WTC11 (cell line): ENCODE results near the gene STAC2.

Experiments used
- ATF3 ChIP-seq: sonication (generic); formaldehyde crosslinking; conservative IDR thresholded peaks from 2 replicates; pipeline ENCODE4 v1.8.1; 2022; ENCODE audit warnings: mild to moderate bottlenecking, missing genetic modification reagents
- CTCF ChIP-seq: fragments of 200-600 bp; IDR thresholded peaks from 2 replicates; pipeline ENCODE4 v1.8.0; 2022; ENCODE audit warnings: antibody characterized with exemption
- E2F4 ChIP-seq: sonication (generic); formaldehyde crosslinking; IDR thresholded peaks from 2 replicates; pipeline ENCODE4 v1.8.1; 2022; ENCODE audit warnings: low read depth, mild to moderate bottlenecking, moderate library complexity, missing genetic modification reagents, borderline replicate concordance
- FOXK1 ChIP-seq: sonication (generic); formaldehyde crosslinking; IDR thresholded peaks from 2 replicates; pipeline ENCODE4 v1.8.0; 2022; ENCODE audit warnings: mild to moderate bottlenecking, moderate library complexity, missing genetic modification reagents
- HMGA2 ChIP-seq: fragments of 250-450 bp; sonication (Bioruptor Pico); IDR thresholded peaks from 2 replicates; pipeline ENCODE4 v1.4.0; 2021; ENCODE audit warnings: mild to moderate bottlenecking, moderate library complexity
- IRF1 ChIP-seq: sonication (generic); formaldehyde crosslinking; IDR thresholded peaks from 2 replicates; pipeline ENCODE4 v1.8.0; 2023; ENCODE audit warnings: missing genetic modification reagents
- NFYB ChIP-seq: sonication (generic); formaldehyde crosslinking; conservative IDR thresholded peaks from 2 replicates; pipeline ENCODE4 v1.8.0; 2022; ENCODE audit warnings: low read depth, missing genetic modification reagents
- RELA ChIP-seq: sonication (generic); formaldehyde crosslinking; IDR thresholded peaks from 2 replicates; pipeline ENCODE4 v1.8.1; 2022; ENCODE audit warnings: missing genetic modification reagents, mild to moderate bottlenecking, borderline replicate concordance
- TEAD4 ChIP-seq: sonication (generic); formaldehyde crosslinking; IDR thresholded peaks from 2 replicates; pipeline ENCODE4 v1.8.0; 2022; ENCODE audit warnings: mild to moderate bottlenecking, missing genetic modification reagents
- USF2 ChIP-seq: sonication (generic); formaldehyde crosslinking; IDR thresholded peaks from 2 replicates; pipeline ENCODE4 v1.8.1; 2023; ENCODE audit warnings: mild to moderate bottlenecking, missing genetic modification reagents, moderate library complexity

GRCh38 chr17:39186481-39187002, 39.2 kb downstream of the STAC2 start:
- TF ChIP-seq HMGA2 (CRISPR knock-in tag): no peak
- TF ChIP-seq CTCF: no peak
- no peak for TF ChIP-seq USF2 (CRISPR knock-in tag)
- no peak for TF ChIP-seq IRF1 (CRISPR knock-in tag)
- TF ChIP-seq ATF3 (CRISPR knock-in tag): no peak
- no peak for TF ChIP-seq RELA
- no peak for TF ChIP-seq FOXK1 (CRISPR knock-in tag)
- TF ChIP-seq NFYB (CRISPR knock-in tag): no peak
- TF ChIP-seq TEAD4 (CRISPR knock-in tag): no peak
- no peak for TF ChIP-seq E2F4 (CRISPR knock-in tag)
